GM18870 (cell line): Measurements from ENCODE around the gene KIAA1549.

ENCODE experiments used
- ATAC-seq: cut with Tn5 transposase; IDR thresholded peaks from one replicate; pipeline ENCODE4 v1.9.1; 2021; ENCODE audit warnings: moderate library complexity; ENCODE audit not compliant: unreplicated experiment

Gene KIAA1549

GRCh38 chr7:138975343-138976104 lies 5.7 kb downstream of the KIAA1549 start:
- no peak for ATAC-seq

GRCh38 chr7:138974675-138975292 lies 6.4 kb downstream of the KIAA1549 start:
- ATAC-seq, result no peak

GRCh38 chr7:138974103-138974502 lies 7.1 kb downstream of the KIAA1549 start:
- no peak for ATAC-seq

DNA sequence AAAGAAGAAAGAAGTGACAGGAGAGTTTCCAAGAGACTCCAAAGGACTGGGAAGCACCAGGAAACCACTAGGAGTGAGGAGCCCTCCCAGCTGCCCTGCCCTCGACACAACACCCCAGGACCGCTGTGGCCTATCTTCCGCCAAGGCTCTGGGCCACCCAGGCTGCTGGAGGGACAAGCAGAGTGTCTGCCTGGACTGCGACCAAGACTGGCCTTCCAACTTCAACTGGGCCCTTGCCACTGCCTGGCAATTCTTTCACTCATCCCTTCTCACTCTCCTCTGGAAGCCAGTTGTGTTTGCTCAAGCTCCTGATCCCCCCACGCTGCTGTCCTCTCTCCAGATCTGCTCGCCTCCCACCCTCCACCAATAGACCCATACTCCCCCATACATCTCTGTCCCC lies 10.2 kb downstream of the KIAA1549 start:
- no peak for ATAC-seq

DNA sequence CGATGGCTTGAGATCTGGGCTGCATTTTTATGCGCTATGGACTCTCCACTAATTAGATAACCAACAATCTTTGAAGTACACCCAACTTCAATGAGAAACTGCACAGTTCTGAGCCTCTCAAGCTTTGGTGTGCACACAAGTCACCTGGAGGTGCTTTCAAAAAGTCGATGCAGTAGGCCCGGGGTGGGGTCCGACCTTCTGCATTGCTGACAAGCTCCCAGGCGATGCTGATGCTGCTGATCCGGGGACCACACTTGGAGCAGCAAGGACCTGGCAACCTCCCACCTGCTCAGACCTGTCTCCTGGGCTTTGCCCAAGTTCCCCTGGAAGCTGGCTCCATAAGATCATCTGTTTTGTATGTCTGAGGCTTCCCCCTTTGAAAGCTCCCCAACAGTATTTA lies 10.7 kb downstream of the KIAA1549 start:
- no peak for ATAC-seq

DNA sequence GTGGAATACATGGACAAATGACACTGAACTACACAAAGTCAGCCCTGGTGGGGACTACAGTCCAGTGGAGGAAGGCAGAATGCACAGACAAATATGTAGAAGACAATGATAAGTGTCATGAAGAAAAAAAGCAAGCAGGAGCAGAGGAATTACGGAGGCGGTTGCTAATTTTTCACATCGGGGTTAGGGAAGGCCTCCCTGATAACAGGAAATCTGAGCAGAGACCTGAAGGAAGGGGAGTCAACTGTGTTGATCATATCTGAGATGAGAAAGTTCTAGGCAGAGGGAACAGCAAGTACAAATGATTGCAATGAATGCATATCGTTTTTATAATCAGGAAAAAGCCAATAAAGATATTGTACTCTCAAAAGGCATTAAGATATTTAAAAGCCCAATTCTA lies 14.0 kb downstream of the KIAA1549 start:
- ATAC-seq, result no peak

DNA sequence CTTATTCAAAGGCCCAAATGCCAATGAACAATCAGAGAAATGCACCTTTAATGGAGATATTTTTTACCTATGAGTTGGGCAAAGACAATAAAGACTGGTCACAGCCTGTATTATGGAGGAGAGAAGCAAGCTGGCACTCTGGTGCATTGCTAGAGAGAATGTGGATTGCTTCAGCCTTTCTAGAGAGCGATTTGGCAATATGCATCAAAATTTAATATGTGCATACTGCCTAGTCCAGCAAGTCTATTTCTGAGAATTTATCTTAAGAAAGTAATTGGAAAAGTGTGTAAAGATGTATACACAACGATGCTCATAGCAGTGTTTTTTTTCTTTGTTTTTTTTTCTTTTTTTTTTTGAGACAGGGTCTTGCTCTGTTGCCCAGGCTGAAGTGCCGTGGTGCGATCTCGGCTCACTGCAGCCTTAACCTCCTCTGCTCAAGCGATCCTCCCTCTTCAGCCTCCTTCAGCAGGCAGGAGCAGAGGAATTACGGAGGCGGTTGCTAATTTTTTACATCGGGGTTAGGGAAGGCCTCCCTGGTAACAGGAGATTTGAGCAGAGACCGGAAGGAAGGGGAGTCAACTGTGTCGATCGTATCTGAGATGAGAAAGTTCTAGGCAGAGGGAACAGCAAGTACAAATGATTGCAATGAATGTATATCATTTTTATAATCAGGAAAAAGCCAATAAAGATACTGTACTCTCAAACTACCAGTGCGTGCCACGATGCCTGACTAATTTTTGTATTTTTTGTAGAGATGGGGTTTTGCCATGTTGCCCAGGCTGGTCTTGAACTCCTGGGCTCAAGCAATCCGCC lies 16.4 kb downstream of the KIAA1549 start:
- ATAC-seq, result no peak

DNA sequence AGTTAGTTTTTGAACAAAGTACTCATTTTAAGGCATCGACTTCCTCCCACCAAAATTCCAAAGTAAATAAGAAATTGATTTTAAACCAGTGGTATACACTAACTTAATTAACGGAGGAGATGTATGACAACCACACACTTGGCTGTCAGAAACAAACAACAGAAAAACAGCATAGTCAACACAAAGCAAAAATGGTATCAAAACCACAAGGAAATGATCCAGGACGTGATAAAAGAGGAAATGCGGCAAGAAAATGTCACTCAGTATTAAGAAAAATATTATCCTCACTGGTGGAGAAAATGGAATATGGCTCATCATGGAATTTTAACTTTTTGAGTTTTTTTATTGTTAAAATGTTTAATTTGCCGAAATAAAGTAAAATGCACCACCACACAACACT lies 17.5 kb downstream of the KIAA1549 start:
- ATAC-seq, result no peak

- ATAC-seq, result no peak
Measured at GRCh38 chr7:138962561-138963270, 18.5 kb downstream of the KIAA1549 start.

DNA sequence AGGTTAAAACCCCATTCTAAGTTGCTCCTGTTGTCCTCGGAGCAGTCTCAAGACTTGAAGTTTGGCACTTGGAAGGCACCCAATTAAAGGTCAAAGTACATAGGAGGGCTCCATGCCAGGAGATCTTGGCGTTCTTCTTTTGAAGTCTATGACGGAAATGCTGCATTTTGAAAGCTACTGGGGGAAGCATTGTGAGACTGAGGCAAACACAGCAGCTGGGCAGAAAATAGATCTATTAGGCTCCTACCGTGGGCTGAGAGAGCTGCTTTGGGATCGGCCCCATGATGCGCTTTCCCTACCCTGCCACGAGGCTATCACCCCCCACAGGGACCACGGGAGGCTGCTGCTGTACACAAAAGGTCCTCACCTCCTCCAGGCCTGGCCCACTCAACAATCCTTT lies 20.0 kb downstream of the KIAA1549 start:
- no peak for ATAC-seq

DNA sequence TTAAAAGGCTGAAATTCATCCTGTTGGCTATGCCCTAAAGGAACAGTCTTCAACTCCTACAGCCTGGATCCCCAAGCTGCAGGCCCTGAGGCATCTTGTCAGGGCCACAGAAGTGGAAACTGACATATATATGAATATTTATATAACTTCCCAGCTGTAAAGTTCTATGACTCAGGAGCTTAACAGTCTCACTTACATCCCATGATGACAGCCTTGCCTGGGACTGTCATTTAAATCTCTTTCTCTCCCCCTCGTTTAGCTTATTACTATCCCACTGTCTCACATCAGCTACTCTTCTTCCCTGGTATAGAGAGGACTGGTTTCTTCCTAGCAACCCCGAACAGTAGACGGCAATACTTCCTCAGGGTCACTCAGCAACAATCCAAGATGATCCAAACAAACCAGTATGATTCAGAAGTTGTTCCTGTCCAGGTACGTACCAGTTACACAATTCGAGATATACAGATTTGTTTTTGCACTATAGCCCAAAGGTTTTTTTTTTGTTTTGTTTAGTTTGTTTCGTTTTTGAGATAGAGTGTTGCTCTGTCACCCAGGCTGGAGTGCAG lies 22.7 kb downstream of the KIAA1549 start:
- ATAC-seq, result no peak

DNA sequence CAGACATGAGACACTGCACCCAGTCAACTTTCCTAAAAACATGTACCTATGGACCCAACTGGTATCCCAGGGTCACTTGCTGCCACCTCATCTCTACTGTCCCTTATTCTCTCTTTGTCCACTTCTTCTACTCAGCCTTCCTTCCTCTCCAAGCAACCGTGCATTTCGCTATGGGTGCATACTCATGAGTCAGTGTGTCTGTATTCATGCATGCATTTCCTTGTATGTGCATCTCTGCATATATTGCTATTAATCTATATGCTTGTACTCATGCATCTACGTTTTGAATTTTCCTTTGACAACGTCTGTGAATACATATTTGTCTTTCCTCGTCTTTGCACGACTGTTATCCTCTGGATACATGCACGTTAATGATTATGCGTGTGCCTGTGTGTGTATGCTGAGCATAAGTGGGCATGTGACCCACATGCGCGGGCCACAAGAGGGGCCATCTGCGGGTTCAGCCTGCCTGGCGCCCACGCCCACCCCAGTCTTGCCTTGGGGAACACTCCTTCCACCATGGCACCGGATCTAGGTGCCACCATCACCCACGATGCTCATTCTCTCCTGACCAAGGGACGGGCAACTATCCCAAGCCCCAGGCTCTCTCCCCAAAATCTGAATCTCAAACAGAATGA lies 23.3 kb downstream of the KIAA1549 start:
- ATAC-seq, result no peak

DNA sequence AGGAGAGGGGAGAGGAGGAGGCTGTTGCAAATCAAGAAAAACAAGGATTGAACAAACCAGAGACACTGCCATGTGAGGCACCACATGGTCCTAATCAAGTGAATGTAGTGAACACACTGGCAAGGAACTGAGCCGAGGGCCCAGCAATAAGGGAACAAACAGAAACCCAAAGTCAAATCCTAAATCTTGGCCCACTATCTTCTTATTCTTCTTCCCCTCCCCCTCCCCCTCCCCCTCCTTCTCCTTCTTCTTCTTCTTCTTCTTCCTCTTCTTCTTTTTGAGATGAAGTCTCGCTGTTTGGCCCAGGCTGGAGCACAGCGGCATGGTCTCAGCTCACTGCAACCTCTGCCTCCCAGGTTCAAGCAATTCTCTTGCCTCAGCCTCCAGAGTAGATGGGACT lies 24.0 kb downstream of the KIAA1549 start:
- ATAC-seq, result no peak

GRCh38 chr7:138954545-138955475 lies 26.4 kb downstream of the KIAA1549 start:
- no peak for ATAC-seq

- ATAC-seq, result no peak
Measured at GRCh38 chr7:138952791-138953190, 28.4 kb downstream of the KIAA1549 start.

- no peak for ATAC-seq
Measured at GRCh38 chr7:138951953-138952352, 29.2 kb downstream of the KIAA1549 start.

DNA sequence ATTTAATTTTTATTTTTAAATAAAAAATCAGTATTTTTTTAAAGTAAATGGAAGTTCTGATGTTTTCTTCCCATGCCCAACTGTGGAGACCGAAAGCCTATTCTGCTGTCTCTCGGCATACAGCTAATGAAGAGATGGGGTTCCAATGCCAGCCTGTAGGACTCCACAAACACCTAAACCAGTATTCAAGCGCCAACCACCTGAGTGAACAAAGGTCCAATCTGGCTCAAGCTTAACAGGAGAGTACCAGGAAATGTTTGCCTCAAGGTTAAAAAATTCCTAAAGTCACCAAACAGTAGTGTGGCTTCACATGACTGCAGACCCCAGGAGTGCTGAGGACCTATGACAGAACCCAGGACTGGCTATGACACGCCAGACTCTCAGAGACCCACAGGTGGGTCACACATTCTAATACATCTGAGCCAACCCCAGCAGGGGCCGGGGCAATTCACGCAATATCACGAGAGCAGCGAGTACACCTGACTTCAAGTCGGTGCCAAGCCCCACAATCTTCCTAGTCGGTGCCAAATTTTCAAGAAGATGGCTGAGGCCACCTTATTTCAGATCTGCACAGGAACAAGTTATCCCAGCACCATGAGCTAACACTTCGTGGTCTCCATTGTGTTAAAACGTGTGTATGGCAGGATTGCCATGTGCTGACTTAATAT lies 31.6 kb downstream of the KIAA1549 start:
- no peak for ATAC-seq

GRCh38 chr7:138948403-138948802 lies 32.8 kb downstream of the KIAA1549 start:
- no peak for ATAC-seq

DNA sequence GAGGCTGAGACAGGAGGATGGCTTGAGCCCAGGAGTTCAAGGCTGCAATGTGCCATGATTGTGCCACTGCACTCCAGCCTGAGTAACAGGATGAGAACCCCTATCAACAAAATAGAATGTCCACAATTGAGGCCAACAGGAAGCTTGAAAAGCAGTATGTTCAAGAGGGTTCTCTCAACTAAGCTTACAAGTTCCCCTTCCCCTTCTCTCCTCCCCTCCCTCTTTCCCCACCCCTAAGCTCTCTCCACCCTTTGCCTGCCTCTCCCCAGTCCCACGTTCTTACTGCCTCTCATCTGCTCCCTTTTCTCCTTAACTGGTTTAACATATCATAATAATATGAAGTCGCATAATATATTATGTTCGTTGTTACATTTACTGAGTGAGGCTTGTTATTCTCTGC lies 35.4 kb downstream of the KIAA1549 start:
- ATAC-seq, result no peak
